ENCODE data around the gene AOAH.
"Not testable (repeated sequence)": the region's sequence is repeated elsewhere in the genome, so short reads cannot be mapped to it uniquely, and the experiment has no call there.

Gene AOAH

GRCh38 chr7:36736090-36736898 is 12.0 kb upstream of the AOAH start:
- DNase-seq: no peak

GRCh38 chr7:36735172-36735571 is 10.9 kb upstream of the AOAH start:
- DNase-seq: no peak

DNA sequence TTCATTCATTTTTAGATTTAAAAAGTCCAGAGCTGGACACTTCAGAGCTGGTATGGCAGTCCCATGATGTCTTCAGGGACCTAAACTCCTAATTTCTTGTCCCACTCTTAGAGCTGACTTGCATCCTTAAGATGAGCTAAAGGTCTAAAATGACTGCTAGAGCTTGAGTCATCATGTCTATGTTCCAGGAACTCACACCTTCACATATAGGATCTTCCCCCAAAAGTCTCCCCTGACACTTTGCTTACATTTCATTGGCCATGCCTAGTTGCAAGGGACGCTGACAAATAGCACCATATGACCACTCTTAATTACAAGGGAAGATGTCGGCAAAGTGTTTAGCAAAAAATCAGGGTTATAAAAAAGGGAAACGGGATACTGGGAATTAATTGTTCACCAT is 10.4 kb upstream of the AOAH start:
- no peak for DNase-seq

DNA sequence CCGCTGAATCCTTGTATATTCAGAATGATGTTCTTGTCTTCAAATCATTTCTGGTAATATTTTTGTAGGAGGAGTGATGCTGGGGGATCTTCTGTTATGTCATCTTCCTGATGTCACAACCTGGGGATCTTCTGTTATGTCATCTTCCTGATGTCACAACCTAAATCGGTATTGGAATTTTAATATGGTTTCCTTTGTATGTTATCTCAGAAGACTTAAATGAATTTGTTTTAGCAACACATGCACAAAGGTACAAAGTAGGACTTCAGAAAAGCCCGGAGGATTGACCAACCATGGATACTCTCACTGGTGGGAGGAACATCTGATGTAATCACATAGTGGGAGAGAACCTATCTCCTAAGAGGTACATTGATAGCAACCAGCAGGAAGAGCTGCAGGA is 9.1 kb upstream of the AOAH start:
- no peak for DNase-seq

GRCh38 chr7:36732806-36733205 is 8.5 kb upstream of the AOAH start:
- no peak for DNase-seq

DNA sequence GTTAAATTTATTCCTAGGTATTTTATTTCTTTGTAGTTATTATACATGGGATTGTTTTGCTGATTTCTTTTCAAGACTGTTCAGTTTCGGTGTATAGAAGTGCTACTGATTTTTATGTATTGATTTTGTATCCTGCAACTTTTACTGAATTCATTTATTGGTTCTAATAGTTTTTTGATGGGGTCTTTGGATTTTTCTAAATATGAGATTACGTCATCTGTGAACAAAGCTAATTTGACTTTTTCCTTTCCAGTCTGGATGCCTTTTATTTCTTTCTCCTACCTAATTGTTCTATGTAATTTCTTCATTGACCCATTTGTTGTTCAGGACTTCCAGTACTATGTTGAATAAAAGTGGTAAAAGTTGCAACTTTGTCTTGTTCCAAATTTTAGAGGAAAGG is 5.8 kb upstream of the AOAH start:
- DNase-seq: no peak

DNA sequence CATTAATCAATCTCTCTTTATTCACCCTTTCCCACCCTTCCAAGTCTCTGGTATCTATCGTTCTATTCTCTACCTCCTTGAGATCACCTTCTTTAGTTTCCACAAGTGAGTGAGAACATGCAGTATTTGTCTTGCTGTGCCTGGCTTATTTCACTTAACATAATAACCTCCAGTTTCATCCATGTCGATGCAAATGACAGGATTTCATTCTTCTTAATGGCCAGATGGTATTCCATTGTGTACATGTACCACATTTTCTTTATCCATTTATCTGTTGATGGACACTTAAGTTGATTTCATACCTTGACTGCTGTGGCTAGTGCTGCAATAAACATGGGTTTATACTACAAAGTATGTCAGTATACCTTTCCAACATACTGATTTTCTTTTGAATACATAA is 3.8 kb upstream of the AOAH start:
- no peak for DNase-seq

GRCh38 chr7:36726806-36727503 is 2.7 kb upstream of the AOAH start:
- no peak for DNase-seq

DNA sequence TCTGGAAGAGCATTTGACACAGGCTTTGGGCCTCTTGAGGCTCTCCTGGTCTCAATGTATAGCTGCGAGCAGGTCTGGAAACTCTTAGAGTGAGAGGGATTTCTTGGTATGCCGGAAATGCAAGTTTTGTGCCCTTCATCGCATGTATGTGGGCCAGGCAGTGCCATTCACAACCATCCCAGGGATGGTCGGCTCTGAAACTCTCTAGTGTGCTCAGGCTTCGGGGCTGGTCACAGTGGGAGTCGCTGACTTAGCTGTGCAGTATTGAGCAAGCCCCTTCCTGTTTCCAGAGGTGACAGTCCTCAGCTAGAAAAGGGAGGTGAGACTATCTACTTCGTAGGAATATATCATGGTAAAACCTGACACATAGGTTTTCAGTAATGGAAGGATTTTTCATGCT is 2.0 kb upstream of the AOAH start:
- no peak for DNase-seq

DNA sequence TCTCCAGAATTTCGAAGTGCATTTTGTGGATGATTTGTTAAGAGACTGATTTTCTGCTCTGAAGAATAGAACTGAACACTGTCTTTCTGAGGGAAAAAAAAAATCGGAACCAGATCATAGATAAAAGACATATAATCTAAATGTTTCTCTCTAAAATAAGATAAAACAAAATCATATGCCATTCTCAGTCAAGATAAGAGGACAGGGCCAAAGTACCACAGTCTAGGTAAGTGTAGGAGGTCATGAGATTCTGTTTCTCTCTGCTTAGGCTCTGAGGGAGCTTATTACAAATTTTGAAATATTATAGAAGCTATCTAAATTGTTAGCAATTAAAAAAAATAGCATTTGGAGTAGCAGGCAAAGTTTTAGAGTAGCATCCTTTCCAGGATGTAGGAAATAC is 702 bp upstream of the AOAH start:
- no peak for DNase-seq

GRCh38 chr7:36723291-36723690 is 1.0 kb downstream of the AOAH start:
- DNase-seq: no peak

DNA sequence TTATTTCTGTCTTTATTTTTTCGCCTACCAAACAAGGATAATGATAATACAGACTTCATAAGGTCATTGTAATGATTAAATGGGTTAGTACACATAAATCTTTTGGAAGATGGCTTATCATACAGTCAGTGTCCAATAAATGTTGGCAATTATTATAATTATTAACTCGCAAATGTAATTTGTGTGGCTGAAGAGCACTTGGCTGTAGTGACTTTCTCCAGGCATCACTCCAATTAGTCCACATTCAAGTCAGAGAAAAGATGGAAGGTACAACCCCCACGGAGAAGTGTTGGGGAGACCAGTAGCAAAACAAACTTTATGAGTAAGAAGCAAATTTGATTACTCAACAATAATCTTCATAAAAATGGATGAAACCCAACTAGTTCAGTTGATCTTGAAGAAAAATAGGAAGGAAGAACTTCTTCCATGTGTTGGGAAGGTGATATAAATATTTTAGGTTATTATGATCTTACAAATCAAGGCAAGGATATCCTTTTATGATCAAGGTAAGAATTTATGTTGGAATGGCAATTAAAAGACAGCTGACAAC is 5.1 kb downstream of the AOAH start:
- DNase-seq: no peak

DNA sequence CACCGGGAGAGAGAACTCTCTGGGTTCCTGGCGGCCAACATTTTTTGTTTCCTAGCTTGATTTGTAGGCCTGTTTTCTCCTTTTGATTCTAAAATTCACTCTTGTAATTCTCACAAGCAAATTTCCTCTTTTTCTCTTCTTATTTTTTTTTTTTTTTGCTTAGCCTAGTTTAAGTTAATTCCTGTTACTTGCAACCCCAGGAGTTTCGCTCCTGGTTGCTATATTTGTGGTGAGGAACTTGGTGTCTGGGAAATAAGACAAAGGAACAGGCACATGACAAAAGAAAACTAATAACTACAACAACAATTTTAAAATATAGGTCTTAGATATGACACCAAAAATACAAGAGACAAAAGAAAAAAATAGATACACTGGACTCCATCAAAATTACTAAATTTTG is 6.7 kb downstream of the AOAH start:
- no peak for DNase-seq

DNA sequence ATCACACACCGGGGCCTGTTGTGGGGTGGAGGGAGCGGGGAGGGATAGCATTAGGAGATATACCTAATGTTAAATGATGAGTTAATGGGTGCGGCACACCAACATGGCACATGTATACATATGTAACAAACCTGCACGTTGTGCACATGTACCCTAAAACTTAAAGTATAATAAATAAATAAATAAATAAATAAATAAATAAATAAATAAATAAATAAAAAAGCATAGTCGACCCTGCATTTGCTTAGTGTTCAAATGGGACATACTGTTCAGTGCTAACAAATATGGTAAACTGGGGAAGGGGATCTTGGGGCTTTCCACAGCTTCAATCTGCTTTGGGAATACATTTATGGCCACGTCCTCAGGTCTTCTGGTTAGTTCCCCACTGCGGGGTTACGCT is 7.5 kb downstream of the AOAH start:
- DNase-seq: not testable (repeated sequence)

GRCh38 chr7:36712015-36712414 is 12.3 kb downstream of the AOAH start:
- DNase-seq: no peak

- DNase-seq: no peak
Observed at GRCh38 chr7:36711256-36711655, 13.0 kb downstream of the AOAH start.

- DNase-seq: no peak
Observed at GRCh38 chr7:36710186-36710791, 14.0 kb downstream of the AOAH start.

GRCh38 chr7:36708767-36709166 is 15.5 kb downstream of the AOAH start:
- no peak for DNase-seq

DNA sequence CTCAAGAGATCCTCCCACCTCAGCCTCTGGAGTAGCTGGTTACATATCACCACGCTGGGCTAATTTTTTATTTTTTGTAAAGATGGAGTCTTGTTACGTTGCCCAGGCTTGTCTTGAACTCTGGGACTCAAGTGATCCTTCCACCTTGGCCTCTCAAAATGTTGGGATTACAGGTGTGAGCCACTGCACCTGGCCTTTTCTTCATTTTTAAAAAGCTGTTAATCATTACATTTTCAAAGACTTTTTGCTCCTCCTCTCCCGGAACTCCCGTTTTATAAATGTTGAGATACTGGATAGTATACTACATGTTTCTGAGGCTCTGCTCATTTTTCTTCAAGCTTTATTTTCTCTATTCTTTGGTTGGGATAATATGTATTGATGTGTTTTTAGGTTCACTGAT is 16.4 kb downstream of the AOAH start:
- DNase-seq: no peak

- DNase-seq: no peak
Observed at GRCh38 chr7:36707465-36707864, 16.8 kb downstream of the AOAH start.

DNA sequence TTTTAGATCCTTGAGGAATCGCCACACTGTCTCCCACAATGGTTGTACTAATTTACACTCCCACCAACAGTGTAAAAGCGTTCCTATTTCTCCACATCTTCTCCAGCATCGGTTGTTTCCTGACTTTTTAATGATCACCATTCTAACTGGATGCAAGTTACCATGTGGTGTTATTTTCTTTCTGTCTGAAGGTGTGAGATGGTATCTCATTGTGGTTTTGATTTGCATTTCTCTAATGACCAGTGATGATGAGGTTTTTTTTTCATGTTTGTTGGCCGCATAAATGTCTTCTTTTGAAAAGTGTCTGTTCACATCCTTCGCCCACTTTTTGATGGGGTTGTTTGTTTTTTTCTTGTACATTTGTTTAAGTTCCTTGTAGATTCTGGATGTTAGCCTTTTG is 20.4 kb downstream of the AOAH start:
- DNase-seq: not testable (repeated sequence)

- DNase-seq: no peak
Observed at GRCh38 chr7:36692456-36692855, 31.8 kb downstream of the AOAH start.

GRCh38 chr7:36691983-36692382 is 32.3 kb downstream of the AOAH start:
- no peak for DNase-seq

Measured in CD4-positive, alpha-beta T cell treated with Interleukin-15 for 1 hour (primary cell).